SK-N-SH (cell line): ENCODE data around the gene ASAP2.

Experiments used
- CTCF ChIP-seq: fragments of 200-600 bp; sonication (generic); IDR thresholded peaks from 2 replicates; pipeline ENCODE4 v1.6.1; 2017; ENCODE audit warnings: antibody characterized with exemption, mild to moderate bottlenecking, moderate library complexity
- RAD21 ChIP-seq: IDR thresholded peaks from 2 replicates; pipeline ENCODE4 v1.6.1; 2012; ENCODE audit warnings: mild to moderate bottlenecking, low read length
- YY1 ChIP-seq: IDR thresholded peaks from 2 replicates; pipeline ENCODE4 v1.4.0; 2012; ENCODE audit warnings: low read depth, mild to moderate bottlenecking

- TF ChIP-seq CTCF (no peak), RAD21 (no peak), YY1 (no peak)
Observed at GRCh38 chr2:9388199-9388681, 181.6 kb downstream of the ASAP2 start.
